ENCODE results near the gene PRKG1. TPM values are rescaled to one million over a fixed set of nuclear protein-coding genes. Genes with fewer than 3 reads are reported as not detected.
A peak's percentile ranks its signal among the peaks of the same experiment; 100 is the strongest.

PRKG1 gene
- total and polyA plus RNA-seq, 2 experiments from 2014 or later = 18.2 to 21.1 TPM

- no peak overlapping the region for H3K4me2 ChIP-seq
- TF ChIP-seq NANOG (IDR thresholded peaks at IDR 0.05; ENCODE audit: borderline replicate concordance) (no peak), REST (IDR thresholded peaks at IDR 0.05; ENCODE audit: unreplicated experiment) (no peak), STAT1 (IDR thresholded peaks at IDR 0.05; ENCODE audit: unreplicated experiment) (no peak), JUNB (IDR thresholded peaks at IDR 0.05; ENCODE audit: unreplicated experiment) (no peak)
Measured at GRCh38 chr10:51318399-51319172, 244.3 kb downstream of the PRKG1 start.

GRCh38 chr10:51319173-51319435 lies 244.8 kb downstream of the PRKG1 start:
- H3K9me3 Mint-ChIP-seq = no peaks in the 10 kb centered on the region
- H3K9me2 ChIP-seq (ENCODE audit: insufficient read depth) = no peaks in the 10 kb centered on the region
- H3K27me3 ChIP-seq (ENCODE audit: insufficient read depth) = no peaks in the 10 kb centered on the region
- H3K4me1 ChIP-seq (ENCODE audit: insufficient read depth) = no peaks in the 10 kb centered on the region
- no peaks in the 10 kb centered on the region for H4K20me1 ChIP-seq (replicated peaks; ENCODE audit: insufficient read depth)
- H3K79me2 ChIP-seq (replicated peaks; ENCODE audit: insufficient read depth) = no peaks in the 10 kb centered on the region
- H3F3A ChIP-seq (replicated peaks; ENCODE audit: low read depth) = no peaks in the 10 kb centered on the region
- H3K27me3 Mint-ChIP-seq (ENCODE audit: insufficient read depth, low read depth, poor library complexity) = no peaks in the 10 kb centered on the region
- DNase-seq (ENCODE audit: low spot score) = no peak
- H3K36me3 Mint-ChIP-seq (ENCODE audit: low read depth) = 0 out of 3 replicates have a peak, but pooled peaks cover under 1% of the 10 kb centered on the region
- no peak overlapping the region for H3K27ac ChIP-seq (ENCODE audit: low read depth)
- H3K4me3 ChIP-seq = no peak overlapping the region
- H3K4me1 Mint-ChIP-seq = peaks cover 6% of the 10 kb centered on the region; the same call in 2 of the 3 replicates
- no peak for ATAC-seq
- no peaks in the 10 kb centered on the region for H3K36me3 ChIP-seq (ENCODE audit: insufficient read depth)
- H3K4me2 ChIP-seq = no peak overlapping the region
- H3K27ac Mint-ChIP-seq = no peak overlapping the region
- no peak overlapping the region for H2AFZ ChIP-seq
- H3K4me3 Mint-ChIP-seq = no peak overlapping the region
- TF ChIP-seq ZNF114 (CRISPR knock-in tag; IDR thresholded peaks at IDR 0.05) = no peak
- no peak for TF ChIP-seq NANOG (IDR thresholded peaks at IDR 0.05; ENCODE audit: borderline replicate concordance)
- no peak for TF ChIP-seq JUNB (IDR thresholded peaks at IDR 0.05; ENCODE audit: unreplicated experiment)
- TF ChIP-seq POLR2AphosphoS5 (IDR thresholded peaks at IDR 0.05; ENCODE audit: low read depth) = no peak
- no peak for TF ChIP-seq ZNF462 (CRISPR knock-in tag; IDR thresholded peaks at IDR 0.05)
- TF ChIP-seq ZNF331 (CRISPR knock-in tag; IDR thresholded peaks at IDR 0.05; ENCODE audit: low read depth) = no peak
- TF ChIP-seq ETS1 (IDR thresholded peaks at IDR 0.05) = no peak
- no peak for TF ChIP-seq EZH2 (IDR thresholded peaks at IDR 0.05; ENCODE audit: low read depth, unreplicated experiment)

More at GRCh38 chr10:51318399-51319172, 244.3 kb downstream of the PRKG1 start:
- Mint-ChIP-seq H3K4me3 (no peak overlapping the region), H3K27me3 (ENCODE audit: insufficient read depth, low read depth, poor library complexity) (no peaks in the 10 kb centered on the region), H3K27ac (no peak overlapping the region), H3K36me3 (ENCODE audit: low read depth) (no peaks in the 10 kb centered on the region), H3K4me1 (peaks cover 6% of the 10 kb centered on the region; the same call in 2 of the 3 replicates), H3K9me3 (no peaks in the 10 kb centered on the region)
- Histone ChIP-seq H3K27ac (ENCODE audit: low read depth) (no peak overlapping the region), H3K9me2 (ENCODE audit: insufficient read depth) (no peaks in the 10 kb centered on the region), H3K27me3 (ENCODE audit: insufficient read depth) (no peaks in the 10 kb centered on the region), H3K36me3 (ENCODE audit: insufficient read depth) (no peaks in the 10 kb centered on the region), H4K20me1 (replicated peaks; ENCODE audit: insufficient read depth) (no peaks in the 10 kb centered on the region), H3K4me1 (ENCODE audit: insufficient read depth) (no peaks in the 10 kb centered on the region), H3K4me3 (no peak overlapping the region), H3K79me2 (replicated peaks; ENCODE audit: insufficient read depth) (no peaks in the 10 kb centered on the region), H2AFZ (no peak overlapping the region), H3F3A (replicated peaks; ENCODE audit: low read depth) (no peaks in the 10 kb centered on the region)
- peak; percentile 19 for DNase-seq (ENCODE audit: low spot score)
- ATAC-seq = peak; percentile 52; the same call in 2 of the 3 replicates

All from GM23338 (cell line).